Endothelial cell of umbilical vein (primary cell): Measurements from ENCODE around the gene SLC11A1. TPM values are rescaled to one million over a fixed set of nuclear protein-coding genes. Genes with fewer than 3 reads are reported as not detected.

Experiments used
- BruUV-seq: library from RNA; stranded (reverse); fragments of 400-500 nt; replicated peaks from 2 replicates; lab custom pipeline; 2021; lab: Mats Ljungman, UMichigan
- CTCF ChIA-PET: fragments of 300-600, 350-600 bp; sonication (Branson Sonifier 250); formaldehyde crosslinking; loops from one replicate; lab custom pipeline; 2021; ENCODE audit warnings: antibody characterized with exemption, inconsistent platforms; lab: Charles Lee
- POLR2A ChIA-PET: fragments of 300-600, 350-600 bp; sonication (Branson Sonifier 250); formaldehyde crosslinking; loops from one replicate; lab custom pipeline; 2021; ENCODE audit warnings: antibody characterized with exemption, inconsistent platforms; lab: Charles Lee
- DNase-seq: peaks from one replicate; pipeline ENCODE4 v3.0.0-alpha.2; 2011; ENCODE audit warnings: low read depth, low spot score
- FAIRE-seq: peaks from 2 replicates; lab custom pipeline; 2011; peaks lifted over from hg19 to GRCh38; lab: Jason Lieb, UNC
- H2AFZ ChIP-seq: 2 replicates; pipeline ENCODE4 v1.6.0; 2012; ENCODE audit warnings: low read depth, low read length, control low read depth, inconsistent platforms
- H3K27ac ChIP-seq: 2 replicates; pipeline ENCODE4 v1.5.1; 2011; ENCODE audit warnings: low read depth, mild to moderate bottlenecking, control low read depth, low read length, moderate library complexity; ENCODE audit not compliant: insufficient read depth
- H3K27me3 ChIP-seq, 2 experiments: 2 replicates each; pipeline versions ENCODE4 v1.6.0 to v1.6.1; 2011; ENCODE audit warnings: low read length in 2 of 2, mixed read lengths in 1 of 2; ENCODE audit not compliant: control insufficient read depth in 2 of 2, insufficient read depth in 2 of 2
- H3K36me3 ChIP-seq, 2 experiments: 2 replicates in 1 of 2; 3 replicates in 1 of 2; pipeline ENCODE4 v1.5.1; 2011; ENCODE audit warnings: low read length in 2 of 2, mild to moderate bottlenecking in 1 of 2, moderate library complexity in 1 of 2; ENCODE audit not compliant: control insufficient read depth in 2 of 2, insufficient read depth in 2 of 2; ENCODE audit errors: extremely low read depth in 1 of 2
- H3K4me1 ChIP-seq: 3 replicates; pipeline ENCODE4 v1.5.1; 2011; ENCODE audit warnings: mild to moderate bottlenecking, low read length; ENCODE audit not compliant: control insufficient read depth, insufficient read depth; ENCODE audit errors: extremely low read depth
- H3K4me2 ChIP-seq: 2 replicates; pipeline ENCODE4 v1.6.1; 2011; ENCODE audit warnings: low read length, control low read depth, mixed read lengths; ENCODE audit not compliant: insufficient read depth
- H3K4me3 ChIP-seq, 3 experiments: fragments of 200-600 bp in 1 of 3; sonication (generic), shearing (Covaris generic) in 1 of 3; replicated peaks in 1 of 3; 2 replicates each; pipeline ENCODE4 v1.5.1; 2011 to 2016; ENCODE audit warnings: control low read depth in 3 of 3, low read length in 3 of 3, mild to moderate bottlenecking in 2 of 3, inconsistent platforms in 1 of 3, low read depth in 1 of 3, moderate library complexity in 1 of 3; ENCODE audit not compliant: insufficient read depth in 1 of 3
- H3K79me2 ChIP-seq: 2 replicates; pipeline ENCODE4 v1.6.0; 2012; ENCODE audit warnings: low read length, inconsistent platforms; ENCODE audit not compliant: control insufficient read depth, insufficient read depth
- H3K9ac ChIP-seq: replicated peaks from 2 replicates; pipeline ENCODE3; 2011; ENCODE audit warnings: low read length, control low read depth; ENCODE audit not compliant: insufficient read depth; ENCODE audit errors: extremely low read depth
- H3K9me1 ChIP-seq: replicated peaks from 3 replicates; pipeline ENCODE4 v1.6.0; 2011; ENCODE audit warnings: mild to moderate bottlenecking, low read length; ENCODE audit not compliant: control insufficient read depth, insufficient read depth; ENCODE audit errors: extremely low read depth
- H3K9me3 ChIP-seq: replicated peaks from 2 replicates; pipeline ENCODE4 v1.5.1; 2012; ENCODE audit warnings: low read length, inconsistent platforms; ENCODE audit not compliant: control insufficient read depth, insufficient read depth
- H4K20me1 ChIP-seq: replicated peaks from 2 replicates; pipeline ENCODE3; 2011; ENCODE audit warnings: mild to moderate bottlenecking, low read length; ENCODE audit not compliant: control insufficient read depth, insufficient read depth; ENCODE audit errors: extremely low read depth
- CTCF ChIP-seq, 2 donors: IDR thresholded peaks; 1 replicate in 1 of 2; 2 replicates in 1 of 2; pipeline ENCODE4 v1.5.1; 2011; ENCODE audit warnings: low read length in 2 of 2, mild to moderate bottlenecking in 2 of 2, moderate library complexity in 2 of 2, control low read depth in 1 of 2, inconsistent platforms in 1 of 2, low read depth in 1 of 2; ENCODE audit not compliant: insufficient read depth in 1 of 2; ENCODE audit errors: extremely low read depth in 1 of 2
- EZH2 ChIP-seq: IDR thresholded peaks from 2 replicates; pipeline ENCODE4 v1.6.1; 2012; ENCODE audit warnings: borderline replicate concordance, low read depth, mild to moderate bottlenecking, moderate library complexity, low read length, inconsistent platforms; ENCODE audit not compliant: severe bottlenecking
- FOS ChIP-seq: IDR thresholded peaks from 2 replicates; pipeline ENCODE4 v1.6.1; 2011; ENCODE audit warnings: mild to moderate bottlenecking, low read length, moderate library complexity, borderline replicate concordance; ENCODE audit not compliant: insufficient read depth
- GATA2 ChIP-seq: IDR thresholded peaks from 2 replicates; pipeline ENCODE4 v1.7.0; 2011; ENCODE audit warnings: low read depth, mild to moderate bottlenecking, moderate library complexity, mixed read lengths, low read length; ENCODE audit not compliant: insufficient read length, insufficient read depth
- JUN ChIP-seq: IDR thresholded peaks from 2 replicates; pipeline ENCODE4 v1.6.1; 2011; ENCODE audit warnings: borderline replicate concordance, low read depth; ENCODE audit not compliant: insufficient read length, insufficient read depth
- MAX ChIP-seq: IDR thresholded peaks from 2 replicates; pipeline ENCODE4 v1.6.1; 2011; ENCODE audit not compliant: insufficient read depth, insufficient read length
- MYC ChIP-seq: IDR thresholded peaks from one replicate; pipeline ENCODE4 v1.6.1; 2011; ENCODE audit warnings: mild to moderate bottlenecking, low read depth, low read length
- POLR2A ChIP-seq: IDR thresholded peaks from 2 replicates; pipeline ENCODE4 v1.6.1; 2012; ENCODE audit warnings: low read depth, mild to moderate bottlenecking, control low read depth, low read length
- dilution Hi-C: fragments of 300-500 bp; cut with MboI; formaldehyde crosslinking; loops from one replicate; pipeline ENCODE4 v1.15.0; 2019; ENCODE audit warnings: low sequenced_read_pairs; ENCODE audit not compliant: extremely low pct_ligation_motif_present
- intact Hi-C: fragments of 100-400 bp; cut with micrococcal nuclease; formaldehyde crosslinking; loops from one replicate; pipeline ENCODE4 v1.10.0; 2022
- polyA plus RNA-seq, 4 experiments: library from polyadenylated mRNA; depleted of rRNA in 3 of 4; stranded (reverse) in 3 of 4; unstranded in 1 of 4; fragments of >200 nt; gene quantifications; 2 replicates each; pipeline versions ENCODE4 v1.2.1 to v1.2.3, GENCODE V29; 2011 to 2012; ENCODE audit warnings: missing spikeins in 1 of 4
- total RNA-seq: library from RNA; stranded (reverse); gene quantifications from 2 replicates; pipeline ENCODE4 v1.2.3, GENCODE V29; 2021

The SLC11A1 gene
- total and polyA plus RNA-seq, 2 donors (not counting 3 experiments of a cell fraction or from before 2014, with no cell fraction given): 0.03 TPM; not detected in 1

GRCh38 chr2:218384975-218385374 lies 2.9 kb downstream of the SLC11A1 start:
- Histone ChIP-seq H3K9ac (no peak overlapping the region), H3K27ac (no peak overlapping the region), H3K79me2 (no peaks in the 10 kb centered on the region), H3K4me1 (peaks cover 3% of the 10 kb centered on the region), H3K9me3 (no peaks in the 10 kb centered on the region), H3K4me3 (no peak overlapping the region), H3K4me2 (no peak overlapping the region), H3K36me3 (no peaks in the 10 kb centered on the region), H2AFZ (no peak overlapping the region), H3K9me1 (no peaks in the 10 kb centered on the region), H4K20me1 (no peaks in the 10 kb centered on the region), H3K27me3 (peaks cover 0 to 7% of the 10 kb centered on the region in 2 experiments)
- TF ChIP-seq CTCF (IDR thresholded peaks at IDR 0.05; ENCODE audit: extremely low read depth in 1 of 2, insufficient read depth in 1 of 2, low read depth in 1 of 2, low read length in 2 of 2) (no peak), POLR2A (no peak), GATA2 (no peak), MAX (no peak), MYC (no peak), JUN (no peak), FOS (no peak), EZH2 (no peak)
- FAIRE-seq (no peak), DNase-seq (no peak)
- CTCF ChIA-PET: interaction anchor here (0.7 to 3.1 kb wide), 4 partner anchors 11 to 90 kb away, joined by 3 to 13 read pairs (median 5); partner anchors contain the start of gene CATIP
- no TSS peak for BruUV-seq
- intact Hi-C loops (no loop called here), dilution Hi-C loops (no loop called here)
- POLR2A ChIA-PET: no interaction called here
